ENCODE data around the gene CUBN.

- TF ChIP-seq PRDM10 (CRISPR knock-in tag; IDR thresholded peaks at IDR 0.05; ENCODE audit: low read depth) (no peak), YY1 (IDR thresholded peaks at IDR 0.05; ENCODE audit: insufficient read depth, insufficient replicate concordance, low read depth, low read length) (no peak), NAIF1 (CRISPR knock-in tag; IDR thresholded peaks at IDR 0.05; ENCODE audit: borderline replicate concordance) (no peak), CBFB (CRISPR knock-in tag; IDR thresholded peaks at IDR 0.05) (no peak), HOXA7 (CRISPR knock-in tag; IDR thresholded peaks at IDR 0.05) (no peak)
These were observed 140.7 kb downstream of the CUBN start for GRCh38 chr10:16988900-16989299.
